ENCODE data around the gene ETV7.

Gene ETV7

GRCh38 chr6:36319821-36320220, 67.6 kb downstream of the ETV7 start:
- TF ChIP-seq, protein P1, sequence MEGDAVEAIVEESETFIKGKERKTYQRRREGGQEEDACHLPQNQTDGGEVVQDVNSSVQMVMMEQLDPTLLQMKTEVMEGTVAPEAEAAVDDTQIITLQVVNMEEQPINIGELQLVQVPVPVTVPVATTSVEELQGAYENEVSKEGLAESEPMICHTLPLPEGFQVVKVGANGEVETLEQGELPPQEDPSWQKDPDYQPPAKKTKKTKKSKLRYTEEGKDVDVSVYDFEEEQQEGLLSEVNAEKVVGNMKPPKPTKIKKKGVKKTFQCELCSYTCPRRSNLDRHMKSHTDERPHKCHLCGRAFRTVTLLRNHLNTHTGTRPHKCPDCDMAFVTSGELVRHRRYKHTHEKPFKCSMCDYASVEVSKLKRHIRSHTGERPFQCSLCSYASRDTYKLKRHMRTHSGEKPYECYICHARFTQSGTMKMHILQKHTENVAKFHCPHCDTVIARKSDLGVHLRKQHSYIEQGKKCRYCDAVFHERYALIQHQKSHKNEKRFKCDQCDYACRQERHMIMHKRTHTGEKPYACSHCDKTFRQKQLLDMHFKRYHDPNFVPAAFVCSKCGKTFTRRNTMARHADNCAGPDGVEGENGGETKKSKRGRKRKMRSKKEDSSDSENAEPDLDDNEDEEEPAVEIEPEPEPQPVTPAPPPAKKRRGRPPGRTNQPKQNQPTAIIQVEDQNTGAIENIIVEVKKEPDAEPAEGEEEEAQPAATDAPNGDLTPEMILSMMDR (IDR thresholded peaks at IDR 0.05; ENCODE audit: insufficient read depth, low read length, poor library complexity, severe bottlenecking): no peak
- DNase-seq (ENCODE audit: extremely low read depth, insufficient read length): no peak
- H3K27me3 ChIP-seq (replicated peaks; ENCODE audit: control insufficient read depth, insufficient read depth, low read length): no peaks in the 10 kb centered on the region; the same call in 1 of the 2 replicates
- no peaks in the 10 kb centered on the region for H3K36me3 ChIP-seq (ENCODE audit: control insufficient read depth, insufficient read depth, low read length)
- H3K4me3 ChIP-seq (replicated peaks; ENCODE audit: low read depth, low read length): no peak overlapping the region

- Histone ChIP-seq H3K27me3 (replicated peaks; ENCODE audit: control insufficient read depth, insufficient read depth, low read length) (no peaks in the 10 kb centered on the region; the same call in 1 of the 2 replicates), H3K36me3 (ENCODE audit: control insufficient read depth, insufficient read depth, low read length) (no peaks in the 10 kb centered on the region), H3K4me3 (replicated peaks; ENCODE audit: low read depth, low read length) (no peak overlapping the region)
- no peak for DNase-seq (ENCODE audit: extremely low read depth, insufficient read length)
- TF ChIP-seq, protein P1 (IDR thresholded peaks at IDR 0.05; ENCODE audit: insufficient read depth, low read length, poor library complexity, severe bottlenecking): no peak
These were observed 68.1 kb downstream of the ETV7 start for GRCh38 chr6:36319436-36319762.

GRCh38 chr6:36318690-36319435, 68.6 kb downstream of the ETV7 start:
- no peaks in the 10 kb centered on the region; the same call in 1 of the 2 replicates for H3K27me3 ChIP-seq (replicated peaks; ENCODE audit: control insufficient read depth, insufficient read depth, low read length)
- TF ChIP-seq, protein P1 (IDR thresholded peaks at IDR 0.05; ENCODE audit: insufficient read depth, low read length, poor library complexity, severe bottlenecking): no peak
- H3K36me3 ChIP-seq (ENCODE audit: control insufficient read depth, insufficient read depth, low read length): no peaks in the 10 kb centered on the region
- no peak overlapping the region for H3K4me3 ChIP-seq (replicated peaks; ENCODE audit: low read depth, low read length)
- DNase-seq (ENCODE audit: extremely low read depth, insufficient read length): no peak

DNA sequence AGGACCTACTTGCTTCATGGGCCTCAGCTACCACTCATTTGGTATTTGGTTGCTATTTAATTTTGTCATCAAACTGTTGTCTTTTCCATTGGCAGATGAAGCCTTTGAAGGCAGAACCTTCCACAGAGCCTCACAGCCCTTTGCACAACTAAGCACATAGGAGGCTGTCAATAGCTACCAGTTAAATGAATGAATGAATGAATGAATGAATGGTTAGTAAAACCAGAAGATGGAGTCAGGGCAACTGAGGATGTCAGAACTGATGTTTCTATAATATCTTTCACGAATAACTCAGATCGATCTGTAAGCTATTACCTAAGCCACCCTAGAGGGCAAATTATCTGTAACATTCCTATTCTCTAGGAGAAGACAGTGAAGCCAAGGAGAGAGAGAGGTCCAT, 69.8 kb downstream of the ETV7 start:
- H3K36me3 ChIP-seq (ENCODE audit: control insufficient read depth, insufficient read depth, low read length): no peaks in the 10 kb centered on the region
- TF ChIP-seq, protein P1 (IDR thresholded peaks at IDR 0.05; ENCODE audit: insufficient read depth, low read length, poor library complexity, severe bottlenecking): no peak
- no peaks in the 10 kb centered on the region; the same call in 1 of the 2 replicates for H3K27me3 ChIP-seq (replicated peaks; ENCODE audit: control insufficient read depth, insufficient read depth, low read length)
- no peak overlapping the region for H3K4me3 ChIP-seq (replicated peaks; ENCODE audit: low read depth, low read length)
- DNase-seq (ENCODE audit: extremely low read depth, insufficient read length): no peak

All from GM06990 (cell line).